GM10248 (cell line): Measurements from ENCODE around the gene ZNF785.

Experiments used
- CTCF ChIA-PET: fragments of 300-600 bp; sonication (Branson Sonifier 250); formaldehyde crosslinking; extraction: SDS; loops from one replicate; lab custom pipeline; 2021; ENCODE audit warnings: antibody characterized with exemption; lab: Yijun Ruan, JAX
- POLR2A ChIA-PET: fragments of 350-650 bp; sonication (Branson Sonifier 250); formaldehyde crosslinking; extraction: SDS; loops from one replicate; lab custom pipeline; 2020; ENCODE audit warnings: antibody characterized with exemption; lab: Yijun Ruan, JAX
- DNase-seq: peaks from one replicate; pipeline ENCODE4 v3.0.0; 2012; ENCODE audit errors: extremely low spot score
- TF ChIP-seq, protein P1 (sequence below): IDR thresholded peaks from 2 replicates; pipeline ENCODE4 v1.5.1; 2012; ENCODE audit warnings: mild to moderate bottlenecking, low read depth; ENCODE audit errors: extremely low read depth, missing control alignments, control extremely low read depth

Gene ZNF785

DNA sequence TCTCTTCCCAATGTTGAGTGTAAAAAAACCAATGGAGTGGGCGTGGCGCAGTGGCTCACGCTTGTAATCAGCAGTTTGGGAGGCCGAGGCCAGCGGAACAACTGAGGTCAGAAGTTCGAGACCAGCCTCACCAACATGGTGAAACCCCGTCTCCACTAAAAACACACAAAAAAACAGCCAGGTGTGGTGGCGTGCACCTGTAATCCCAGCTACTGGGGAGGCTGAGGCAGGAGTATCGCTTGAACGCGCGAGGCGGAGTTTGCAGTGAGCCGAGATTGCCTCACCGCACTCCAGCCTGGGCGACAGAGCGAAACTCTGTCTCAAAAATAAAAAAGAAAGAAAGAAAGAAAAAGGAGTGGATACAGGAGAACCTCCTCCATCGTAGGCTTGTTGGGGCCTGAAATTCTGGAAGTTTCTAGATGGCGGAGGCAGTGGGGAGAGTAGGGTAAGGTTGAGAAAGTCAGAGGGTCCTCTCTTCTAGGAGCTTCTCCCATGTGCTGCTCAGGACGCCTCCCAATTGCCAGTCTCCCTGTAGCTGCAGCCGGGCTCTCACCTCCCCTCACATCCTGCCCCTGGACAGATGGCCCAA, 26.6 kb downstream of the ZNF785 start:
- TF ChIP-seq, protein P1, sequence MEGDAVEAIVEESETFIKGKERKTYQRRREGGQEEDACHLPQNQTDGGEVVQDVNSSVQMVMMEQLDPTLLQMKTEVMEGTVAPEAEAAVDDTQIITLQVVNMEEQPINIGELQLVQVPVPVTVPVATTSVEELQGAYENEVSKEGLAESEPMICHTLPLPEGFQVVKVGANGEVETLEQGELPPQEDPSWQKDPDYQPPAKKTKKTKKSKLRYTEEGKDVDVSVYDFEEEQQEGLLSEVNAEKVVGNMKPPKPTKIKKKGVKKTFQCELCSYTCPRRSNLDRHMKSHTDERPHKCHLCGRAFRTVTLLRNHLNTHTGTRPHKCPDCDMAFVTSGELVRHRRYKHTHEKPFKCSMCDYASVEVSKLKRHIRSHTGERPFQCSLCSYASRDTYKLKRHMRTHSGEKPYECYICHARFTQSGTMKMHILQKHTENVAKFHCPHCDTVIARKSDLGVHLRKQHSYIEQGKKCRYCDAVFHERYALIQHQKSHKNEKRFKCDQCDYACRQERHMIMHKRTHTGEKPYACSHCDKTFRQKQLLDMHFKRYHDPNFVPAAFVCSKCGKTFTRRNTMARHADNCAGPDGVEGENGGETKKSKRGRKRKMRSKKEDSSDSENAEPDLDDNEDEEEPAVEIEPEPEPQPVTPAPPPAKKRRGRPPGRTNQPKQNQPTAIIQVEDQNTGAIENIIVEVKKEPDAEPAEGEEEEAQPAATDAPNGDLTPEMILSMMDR: no peak
- ChIA-PET CTCF (interaction anchor here (0.7 to 4.4 kb wide), 21 partner anchors 8 to 151 kb away, joined by 3 to 47 read pairs (median 4); partner anchors contain the start of genes DCTPP1, ZNF747 and ZNF771), POLR2A (interaction anchor here (0.6 to 1.5 kb wide), 9 partner anchors 9 to 129 kb away, joined by 3 to 7 read pairs (median 4); partner anchors contain the start of genes DCTPP1, FBRS, ZNF688 and ZNF747)
- no peak for DNase-seq

DNA sequence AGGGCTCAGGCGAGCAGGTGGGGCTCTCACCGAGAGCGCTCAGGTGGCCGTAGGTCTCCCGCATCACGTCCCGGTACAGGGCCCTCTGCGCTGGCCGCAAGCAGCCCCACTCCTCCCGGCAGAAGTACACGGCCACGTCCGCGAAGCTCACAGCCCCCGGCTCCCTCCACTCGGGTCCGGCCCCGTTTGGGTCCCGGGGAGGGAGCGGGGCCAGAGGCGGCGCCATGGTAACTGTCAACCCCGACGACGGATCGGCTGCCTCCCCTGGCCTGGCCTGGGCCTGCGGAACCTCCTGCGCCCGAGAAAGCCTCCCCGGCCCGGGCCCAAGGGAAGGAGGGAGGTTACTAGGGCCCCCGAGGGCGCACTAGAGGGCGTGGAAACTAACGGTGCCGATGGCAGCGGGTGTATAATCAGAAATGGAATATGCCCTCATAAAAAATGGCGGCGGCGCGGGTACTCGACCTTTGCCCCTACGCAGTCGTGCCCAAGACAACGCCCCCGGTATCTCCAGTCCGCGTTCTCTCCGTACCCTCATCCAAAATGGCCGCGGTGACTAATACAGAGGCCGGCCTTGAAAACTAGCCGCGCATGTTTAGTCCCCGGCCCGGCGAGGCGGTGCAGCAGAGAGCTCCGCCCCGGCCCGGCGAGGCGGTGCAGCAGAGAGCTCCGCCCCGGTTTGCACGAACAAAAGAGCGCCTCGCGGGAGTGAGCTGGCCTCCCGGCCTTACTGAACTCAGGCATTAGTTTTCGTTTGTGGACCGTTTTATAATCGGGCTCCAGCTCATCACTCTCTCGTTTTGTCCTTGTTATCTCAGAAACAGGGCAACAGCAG, 27.3 kb downstream of the ZNF785 start, which contains the start of gene ZNF764:
Gene ZNF764, minus strand, starts transcription at position 418 of the 832 bp plus-strand sequence. Its CDS starts 192 bp downstream, at position 226.
- CTCF ChIA-PET: interaction anchor here (0.7 to 4.4 kb wide), 28 partner anchors 9 to 163 kb away, joined by 3 to 47 read pairs (median 3); partner anchors contain the start of genes DCTPP1, ZNF48, ZNF747 and ZNF771
- peak; percentile 93 for DNase-seq
- POLR2A ChIA-PET: interaction anchor here (0.6 to 1.5 kb wide), 11 partner anchors 10 to 128 kb away, joined by 3 to 7 read pairs (median 4); partner anchors contain the start of genes DCTPP1, FBRS, ZNF688 and ZNF747

DNA sequence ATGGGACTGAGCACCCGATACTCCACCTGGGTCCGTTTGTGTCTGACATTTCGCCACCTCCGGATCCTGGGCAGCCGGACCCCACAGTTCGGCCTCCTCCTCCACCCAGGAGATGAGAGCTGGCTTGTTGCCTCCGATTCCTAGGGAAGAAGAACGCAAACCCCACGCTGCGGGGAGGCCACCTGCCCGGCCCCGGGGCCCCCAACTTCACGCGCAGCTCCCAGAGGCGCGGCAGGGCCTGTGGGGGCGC, 27.9 kb downstream of the ZNF785 start:
- TF ChIP-seq, protein P1: no peak
- no peak for DNase-seq
- ChIA-PET POLR2A (interaction anchor here (1.1 to 1.6 kb wide), 3 partner anchors 22 to 99 kb away, joined by 4 read pairs; no protein-coding TSS in a partner anchor), CTCF (interaction anchor here (0.8 to 4.4 kb wide), 14 partner anchors 9 to 162 kb away, joined by 3 to 47 read pairs (median 3); partner anchors contain the start of genes DCTPP1, ZNF48, ZNF747 and ZNF771)

More for the DNA sequence above, 27.3 kb downstream of the ZNF785 start, which contains the start of gene ZNF764:
- TF ChIP-seq, protein P1: no peak

DNA sequence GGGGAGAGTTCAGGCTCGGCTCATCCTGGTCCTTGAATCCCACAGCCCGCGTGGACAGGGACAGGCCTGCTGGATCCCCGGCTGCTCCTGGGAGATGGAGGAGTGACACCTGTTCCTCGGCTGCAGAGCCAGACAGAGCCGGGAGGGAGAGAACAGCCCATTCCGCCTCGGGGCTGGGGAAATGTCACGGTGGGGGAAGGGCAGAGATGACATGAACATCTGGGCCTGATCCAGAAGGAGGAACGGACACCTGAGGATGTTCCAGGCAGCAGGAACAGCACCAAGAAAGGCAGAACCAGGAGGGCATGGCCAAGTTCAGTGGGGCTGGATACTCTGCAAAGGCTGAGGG, 29.4 kb downstream of the ZNF785 start:
- no peak for DNase-seq
- CTCF ChIA-PET: interaction anchor here (3.5 to 4.4 kb wide), 2 partner anchors 11 to 21 kb away, joined by 17 to 47 read pairs; partner anchors contain the start of gene ZNF747
- TF ChIP-seq, protein P1: no peak
- POLR2A ChIA-PET: interaction anchor here (1.6 kb wide), 1 partner anchor 29 kb away, joined by 4 read pairs; no protein-coding TSS in a partner anchor

DNA sequence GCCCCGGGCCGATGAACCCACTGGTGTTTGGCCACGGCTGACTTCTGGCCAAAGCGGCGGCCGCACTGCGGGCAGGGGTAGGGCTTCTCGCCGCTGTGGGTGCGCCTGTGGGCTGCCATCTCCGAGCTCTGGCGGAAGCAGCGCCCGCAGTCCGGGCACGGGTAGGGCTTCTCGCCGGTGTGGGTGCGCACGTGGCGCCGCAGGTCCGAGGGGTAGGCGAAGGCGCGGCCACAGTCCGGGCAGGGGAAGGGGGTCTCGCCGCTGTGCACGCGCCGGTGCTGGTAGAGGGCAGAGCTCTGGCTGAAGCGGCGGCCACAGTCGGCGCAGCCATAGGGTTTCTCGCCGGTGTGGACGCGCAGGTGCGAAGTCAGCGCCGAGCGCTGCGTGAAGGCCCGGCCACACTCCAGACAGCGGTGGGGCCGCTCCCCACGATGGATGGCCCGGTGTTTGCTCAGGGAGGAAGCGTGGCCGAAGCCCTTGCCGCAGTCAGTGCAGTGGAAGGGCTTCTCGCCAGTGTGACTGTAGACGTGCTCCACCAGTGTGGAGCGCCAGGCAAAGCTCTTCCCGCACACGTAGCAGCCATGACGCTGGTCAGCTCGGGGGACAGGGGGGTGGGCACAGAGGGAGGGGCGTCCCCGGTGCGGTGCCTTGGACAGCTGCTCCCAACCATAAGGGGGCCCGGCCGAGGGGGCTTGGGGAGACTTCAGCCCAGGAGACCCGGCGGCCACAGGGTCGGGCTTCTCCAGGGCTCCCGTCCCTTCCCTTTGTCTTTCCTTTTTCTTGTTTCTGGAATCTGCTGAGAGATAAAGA, 30.0 kb downstream of the ZNF785 start:
- TF ChIP-seq, protein P1: no peak
- ChIA-PET POLR2A (no interaction called here), CTCF (interaction anchor here (0.8 to 1.7 kb wide), 3 partner anchors 37 to 125 kb away, joined by 3 to 7 read pairs (median 3); partner anchors contain the start of gene DCTPP1)
- no peak for DNase-seq
